ENCODE results near the gene BLACAT1.
"Not testable (repeated sequence)": the region's sequence is repeated elsewhere in the genome, so short reads cannot be mapped to it uniquely, and the experiment has no call there.

BLACAT1 gene

DNA sequence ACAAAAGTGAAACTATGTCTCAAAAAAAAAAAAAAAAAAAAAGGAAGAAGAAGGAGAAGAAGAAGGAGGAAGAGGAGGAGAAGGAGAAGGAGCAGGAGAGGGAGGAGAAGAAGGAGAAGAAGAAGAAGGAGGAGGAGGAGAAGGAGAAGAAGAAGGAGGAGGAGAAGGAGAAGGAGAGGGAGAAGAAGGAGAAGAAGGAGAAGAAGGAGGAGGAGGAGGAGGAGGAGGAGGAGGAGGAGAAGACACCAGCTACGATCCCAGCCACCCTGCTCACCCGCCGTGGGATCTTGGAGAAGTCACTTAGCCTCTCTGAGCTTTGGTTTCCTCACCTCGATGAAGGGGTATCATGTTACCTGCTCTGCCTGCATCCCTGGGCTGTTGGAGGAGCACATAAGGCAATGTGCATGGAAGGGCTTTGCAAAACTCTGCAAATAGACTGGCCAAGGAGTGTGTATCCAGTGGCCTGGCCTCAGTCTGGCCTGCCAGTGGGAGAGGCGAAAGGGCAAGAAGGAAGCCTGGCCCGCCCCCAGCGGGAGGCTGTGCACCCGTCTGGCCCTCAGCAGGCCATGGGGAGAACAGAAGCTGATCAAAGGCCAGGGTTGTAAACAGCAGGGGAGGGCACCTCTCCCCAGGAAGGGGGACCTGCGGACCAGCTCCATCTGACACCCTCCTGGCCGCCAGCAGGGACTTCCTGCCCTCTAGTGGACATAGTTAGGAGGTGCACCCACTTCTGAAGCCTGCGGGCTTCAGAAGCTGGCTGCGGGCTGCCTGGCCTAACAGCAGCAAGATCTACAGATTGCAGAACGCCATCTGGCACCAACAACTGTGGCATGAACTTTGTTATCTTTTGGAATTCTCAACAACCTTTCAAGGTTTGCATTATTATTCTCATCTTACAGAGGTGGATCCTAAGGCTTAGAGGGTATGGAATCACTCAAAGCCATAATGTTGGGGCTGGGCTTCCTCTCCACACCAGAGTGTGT is 29.4 kb upstream of the BLACAT1 start:
- DNase-seq (ENCODE audit: low read depth in 3 of 3): peak; percentile 26 to 49 (median 26)

DNA sequence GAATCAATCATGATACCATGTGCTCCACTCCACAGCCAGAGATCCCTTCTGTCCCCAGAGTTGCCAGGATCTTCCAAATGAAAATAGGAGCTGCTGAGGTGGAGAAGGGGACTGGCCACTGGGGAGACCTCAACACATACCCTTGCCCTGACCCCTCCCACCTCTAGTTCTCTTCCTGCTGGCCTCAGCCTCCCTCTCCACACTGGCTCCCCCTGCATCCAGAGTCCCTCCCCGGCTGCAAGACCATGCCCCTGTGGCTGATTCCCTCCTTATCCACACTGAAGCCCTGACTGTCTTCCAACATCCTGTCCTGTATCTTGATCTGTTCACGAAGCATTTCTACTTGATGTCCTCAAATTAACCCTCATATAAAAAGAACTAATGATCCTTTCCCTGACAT is 27.5 kb upstream of the BLACAT1 start:
- DNase-seq (ENCODE audit: low read depth in 3 of 3): no peak

GRCh38 chr1:205482587-205482986 is 26.7 kb upstream of the BLACAT1 start:
- not testable (repeated sequence) for DNase-seq (ENCODE audit: low read depth in 3 of 3)

GRCh38 chr1:205481629-205482151 is 25.8 kb upstream of the BLACAT1 start:
- DNase-seq (ENCODE audit: low read depth in 3 of 3): no peak

DNA sequence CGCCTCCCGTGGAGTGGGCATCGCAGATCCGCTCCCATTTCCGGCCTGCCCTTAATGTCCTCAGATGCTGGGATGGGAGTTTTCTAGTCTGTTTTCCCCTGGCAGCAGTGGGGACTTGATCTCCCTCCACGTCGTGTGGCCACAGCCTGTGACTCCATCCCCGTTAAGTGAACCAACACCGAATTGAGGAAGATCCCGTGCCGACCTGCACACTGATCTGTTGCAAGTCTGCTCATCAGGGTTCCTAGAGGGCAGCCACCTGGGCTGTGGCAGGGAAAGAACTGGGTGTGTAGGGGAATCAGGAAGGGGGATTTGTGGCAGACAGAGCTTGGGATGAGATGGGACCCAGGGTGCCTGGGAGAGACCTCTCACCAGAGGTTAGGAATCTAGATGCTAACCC is 25.4 kb upstream of the BLACAT1 start:
- no peak for DNase-seq (ENCODE audit: low read depth in 3 of 3)

- DNase-seq (ENCODE audit: low read depth in 3 of 3): peak; percentile 20 to 43 (median 35)
These were observed 24.6 kb upstream of the BLACAT1 start for GRCh38 chr1:205480349-205480985.

DNA sequence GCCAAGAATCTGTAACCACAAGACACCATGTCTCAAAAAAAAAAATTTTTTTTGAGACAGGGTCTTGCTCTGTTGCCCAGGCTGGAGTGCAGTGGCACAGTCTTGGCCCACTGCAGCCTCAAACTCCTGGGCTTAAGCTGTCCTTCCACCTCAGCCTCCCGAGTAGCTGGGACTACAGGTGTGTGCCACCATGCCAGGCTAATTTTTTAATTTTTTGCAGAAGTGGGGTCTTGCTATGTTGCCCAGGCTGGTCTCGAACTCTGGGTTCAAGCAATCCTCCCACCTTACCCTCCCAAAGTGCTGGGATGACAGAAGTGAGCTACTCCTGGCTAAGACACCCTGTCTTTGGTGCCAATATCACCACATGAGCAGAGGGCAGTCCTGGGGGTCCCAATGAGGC is 23.1 kb upstream of the BLACAT1 start:
- DNase-seq (ENCODE audit: low read depth in 3 of 3): not testable (repeated sequence)

GRCh38 chr1:205477759-205478247 is 22.0 kb upstream of the BLACAT1 start:
- no peak for DNase-seq (ENCODE audit: low read depth in 3 of 3)

- no peak for DNase-seq (ENCODE audit: low read depth in 3 of 3)
These were observed 21.4 kb upstream of the BLACAT1 start for GRCh38 chr1:205477121-205477758.

GRCh38 chr1:205476648-205477047 is 20.8 kb upstream of the BLACAT1 start:
- no peak for DNase-seq (ENCODE audit: low read depth in 3 of 3)

GRCh38 chr1:205475855-205476254 is 20.0 kb upstream of the BLACAT1 start:
- no peak for DNase-seq (ENCODE audit: low read depth in 3 of 3)

- no peak for DNase-seq (ENCODE audit: low read depth in 3 of 3)
These were observed 18.7 kb upstream of the BLACAT1 start for GRCh38 chr1:205474571-205474970.

- no peak for DNase-seq (ENCODE audit: low read depth in 3 of 3)
These were observed 18.1 kb upstream of the BLACAT1 start for GRCh38 chr1:205473966-205474365.

DNA sequence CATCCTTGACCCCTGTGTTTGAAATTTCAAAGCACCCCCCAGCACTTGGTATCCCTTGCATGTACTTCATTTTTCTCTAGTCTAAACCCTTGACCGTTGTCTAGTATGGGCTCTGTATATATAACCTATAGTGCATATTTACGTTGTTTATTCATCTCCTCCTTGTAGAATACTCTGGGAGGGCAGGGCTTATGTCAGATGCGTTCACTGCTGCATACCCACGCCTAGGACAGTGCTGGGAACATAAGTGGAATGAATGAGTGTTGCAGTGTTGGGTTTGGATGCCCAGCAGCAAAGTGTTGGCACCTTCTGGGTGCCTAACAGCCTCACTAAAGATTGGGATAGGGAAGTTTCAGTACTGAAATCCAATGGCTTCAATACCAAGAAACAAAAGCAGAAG is 17.6 kb upstream of the BLACAT1 start:
- no peak for DNase-seq (ENCODE audit: low read depth in 3 of 3)

DNA sequence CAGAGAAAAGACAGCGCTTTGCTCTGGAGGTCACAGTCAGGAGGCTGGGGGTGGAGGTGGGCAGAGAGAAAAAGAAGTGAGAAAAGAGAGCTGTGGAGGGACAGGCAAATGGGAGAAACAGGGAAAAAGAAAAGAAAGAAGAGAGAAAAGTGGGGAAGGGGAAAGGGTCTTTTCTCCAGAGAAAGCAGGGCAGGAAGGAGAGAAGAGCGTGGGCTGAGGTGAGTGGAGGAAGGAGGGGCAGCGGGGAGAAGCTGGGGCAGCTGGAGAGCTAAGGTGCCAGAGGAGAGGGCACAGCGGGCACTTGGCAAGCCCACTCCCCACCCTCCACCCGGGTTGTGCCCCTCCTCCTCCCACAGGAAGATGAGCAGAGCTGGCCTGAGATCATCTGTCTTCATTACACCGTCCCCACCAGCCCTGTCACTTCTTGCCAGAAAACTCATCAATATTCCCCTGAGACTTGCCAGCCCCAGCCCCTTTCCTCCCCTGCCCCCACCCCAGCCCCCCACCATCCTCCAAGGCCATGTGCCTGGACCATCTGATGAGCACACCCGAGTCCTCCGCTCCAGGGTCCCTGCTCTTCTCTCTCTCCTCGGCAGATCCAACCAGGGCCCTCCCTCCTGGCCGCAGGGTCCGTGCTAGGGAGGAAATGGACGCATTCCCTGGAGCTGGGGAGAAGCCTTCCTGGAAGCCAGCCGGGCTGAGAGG is 17.0 kb upstream of the BLACAT1 start:
- DNase-seq (ENCODE audit: low read depth in 3 of 3): no peak

DNA sequence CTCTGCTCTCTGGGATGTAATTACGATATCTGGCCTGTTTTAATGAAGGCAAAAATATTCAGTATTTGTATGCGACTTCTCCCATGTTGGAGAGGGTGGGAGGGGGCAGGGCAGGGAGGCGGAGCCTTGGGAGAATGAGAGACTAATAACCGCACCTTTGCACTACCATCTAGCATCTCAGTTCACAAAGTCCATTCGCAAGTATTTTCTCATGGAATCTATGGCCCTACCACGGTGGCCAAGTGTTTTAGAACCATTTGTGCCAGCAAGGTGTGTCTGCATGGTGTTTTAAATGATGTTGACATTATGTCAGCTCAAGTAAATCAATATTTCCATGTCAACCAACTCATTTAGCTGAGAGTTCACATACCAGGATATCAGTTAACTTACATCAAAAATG is 14.3 kb upstream of the BLACAT1 start:
- no peak for DNase-seq (ENCODE audit: low read depth in 3 of 3)

- no peak for DNase-seq (ENCODE audit: low read depth in 3 of 3)
These were observed 10.9 kb upstream of the BLACAT1 start for GRCh38 chr1:205466595-205467220.

DNA sequence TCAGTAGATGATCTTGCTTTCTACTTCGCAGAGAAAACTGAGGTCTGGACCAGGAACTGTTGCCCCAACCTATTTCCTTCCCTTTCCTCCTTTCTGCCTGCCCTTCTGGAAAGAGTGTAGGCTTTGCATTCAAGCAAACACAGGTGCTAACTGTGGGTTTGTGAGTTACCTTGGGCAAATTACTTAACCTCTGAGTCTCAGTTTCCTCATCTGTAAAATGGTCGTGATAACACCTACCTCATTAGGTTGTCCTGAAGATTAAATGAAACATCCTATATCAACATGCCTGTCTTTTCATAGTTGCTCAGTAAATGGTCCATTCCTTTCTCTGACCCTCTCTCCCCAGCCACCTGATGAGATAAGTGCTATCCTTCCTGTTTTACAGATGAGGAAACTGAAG is 9.5 kb upstream of the BLACAT1 start:
- DNase-seq (ENCODE audit: low read depth in 3 of 3): no peak

DNA sequence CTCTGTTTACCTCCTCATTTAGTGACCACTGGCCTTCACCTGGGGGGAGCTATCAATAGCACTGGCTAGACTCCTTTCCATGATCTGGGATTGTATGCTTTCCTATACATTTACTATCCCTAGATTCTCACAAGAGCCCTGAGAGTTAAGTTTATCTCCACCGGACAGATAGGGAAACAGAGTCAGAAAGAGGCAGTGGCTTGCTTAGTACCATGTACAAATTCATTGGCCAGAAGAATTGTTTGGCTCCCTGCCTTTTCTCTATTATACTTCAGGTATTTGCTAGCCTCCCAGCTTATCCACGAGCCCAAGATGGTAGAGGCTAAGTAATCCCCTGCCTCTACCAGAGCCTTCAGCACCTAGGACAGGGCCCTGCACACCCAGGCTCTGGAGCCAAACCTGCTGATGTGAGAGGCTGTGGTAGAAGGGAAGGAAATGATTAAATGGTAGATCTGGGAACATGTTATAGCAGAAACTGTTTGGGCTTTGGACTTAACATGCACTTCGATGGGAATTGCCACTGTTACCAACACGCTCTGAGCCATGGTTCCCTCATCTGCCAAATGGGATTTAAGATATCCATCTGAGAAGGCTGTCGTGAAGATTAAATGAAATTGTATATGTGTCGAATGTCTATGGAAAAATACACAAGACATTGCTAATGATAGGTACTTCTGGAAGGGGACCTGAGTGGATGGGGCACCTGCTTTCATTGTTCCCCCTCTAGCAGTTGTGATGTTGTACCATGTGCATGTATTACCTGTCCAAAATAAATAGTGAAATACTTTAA is 3.1 kb upstream of the BLACAT1 start:
- peak in 1 of 3 donors; percentile 33 for DNase-seq (ENCODE audit: low read depth in 3 of 3)

Data from stimulated activated CD4-positive, alpha-beta T cell treated with anti-CD3 and anti-CD28 coated beads, TNF-alpha, amount 100 ng/mL, for 48 hours (primary cell).